OCI-LY7 (cell line): ENCODE results near the gene ALPK3. TPM values are rescaled to one million over a fixed set of nuclear protein-coding genes. Genes with fewer than 3 reads are reported as not detected.

Experiments
- BruUV-seq: library from RNA; stranded (reverse); fragments of 400-500 nt; replicated peaks from 2 replicates; lab custom pipeline; 2021; lab: Mats Ljungman, UMichigan
- CTCF ChIA-PET: fragments of 300-600 bp; sonication (Branson Sonifier 250); formaldehyde crosslinking; loops from one replicate; lab custom pipeline; 2022; ENCODE audit warnings: antibody characterized with exemption; ENCODE audit not compliant: unreplicated experiment; lab: Charles Lee
- POLR2A ChIA-PET: fragments of 300-600 bp; sonication (Branson Sonifier 250); formaldehyde crosslinking; loops from one replicate; lab custom pipeline; 2022; ENCODE audit warnings: antibody characterized with exemption; lab: Charles Lee
- DNase-seq: peaks from one replicate; pipeline ENCODE4 v3.0.0-alpha.2; 2015; ENCODE audit warnings: low spot score
- H2AFZ ChIP-seq: fragments of 200-600 bp; sonication (generic), shearing (Covaris generic); 2 replicates; pipeline ENCODE4 v1.6.1; 2014; ENCODE audit warnings: mild to moderate bottlenecking, antibody characterized with exemption, low read length, moderate library complexity
- H3K27ac ChIP-seq: fragments of 200-600 bp; sonication (generic); 2 replicates; pipeline ENCODE4 v1.5.1; 2014; ENCODE audit warnings: mixed run types, low read depth, mild to moderate bottlenecking, moderate library complexity, low read length, inconsistent platforms; ENCODE audit not compliant: poor library complexity, severe bottlenecking
- H3K36me3 ChIP-seq: fragments of 200-600 bp; sonication (generic); 2 replicates; pipeline ENCODE4 v1.6.1; 2014; ENCODE audit warnings: mild to moderate bottlenecking, antibody characterized with exemption, low read length, moderate library complexity, mixed read lengths; ENCODE audit not compliant: insufficient read depth
- H3K4me1 ChIP-seq: fragments of 200-600 bp; sonication (generic); 2 replicates; pipeline ENCODE4 v1.5.1; 2014; ENCODE audit warnings: mild to moderate bottlenecking, low read length; ENCODE audit not compliant: insufficient read depth, poor library complexity, severe bottlenecking
- H3K4me2 ChIP-seq: fragments of 200-600 bp; sonication (generic); 2 replicates; pipeline ENCODE4 v1.6.1; 2014; ENCODE audit warnings: mild to moderate bottlenecking, low read length
- H3K4me3 ChIP-seq: fragments of 200-600 bp; sonication (generic); 2 replicates; pipeline ENCODE4 v1.5.1; 2014; ENCODE audit warnings: mild to moderate bottlenecking, low read depth, low read length; ENCODE audit not compliant: poor library complexity, severe bottlenecking
- H3K79me2 ChIP-seq: fragments of 200-600 bp; sonication (generic); 2 replicates; pipeline ENCODE4 v1.6.1; 2016; ENCODE audit warnings: low read depth, mild to moderate bottlenecking, low read length, moderate library complexity, mixed read lengths; ENCODE audit not compliant: insufficient read depth
- H3K9me2 ChIP-seq: fragments of 200-600 bp; sonication (generic); 2 replicates; pipeline ENCODE4 v1.6.1; 2016; ENCODE audit warnings: mild to moderate bottlenecking, low read length, mixed read lengths; ENCODE audit not compliant: insufficient read depth
- H3K9me3 ChIP-seq: fragments of 200-600 bp; sonication (generic); 2 replicates; pipeline ENCODE4 v1.6.1; 2014; ENCODE audit warnings: mild to moderate bottlenecking, mixed run types, low read length, mixed read lengths
- H4K20me1 ChIP-seq: fragments of 200-600 bp; sonication (generic); 2 replicates; pipeline ENCODE4 v1.6.1; 2014; ENCODE audit warnings: mild to moderate bottlenecking, antibody characterized with exemption, low read length, moderate library complexity, mixed read lengths; ENCODE audit not compliant: insufficient read depth
- CTCF ChIP-seq: fragments of 200-600 bp; sonication (generic); conservative IDR thresholded peaks from 2 replicates; pipeline ENCODE4 v1.5.1; 2014; ENCODE audit warnings: mild to moderate bottlenecking, antibody characterized with exemption, low read length, moderate library complexity, mixed read lengths
- EZH2phosphoT487 ChIP-seq: fragments of 200-600 bp; sonication (generic); IDR thresholded peaks from 2 replicates; pipeline ENCODE4 v1.6.1; 2018; ENCODE audit warnings: low read depth, borderline replicate concordance, mild to moderate bottlenecking, mixed run types, antibody characterized with exemption, low read length, moderate library complexity, mixed read lengths
- intact Hi-C: fragments of 100-400 bp; cut with micrococcal nuclease; formaldehyde crosslinking; loops from one replicate; pipeline ENCODE4 v1.10.0; 2022; ENCODE audit not compliant: unreplicated experiment
- total RNA-seq, 2 experiments: library from RNA; depleted of rRNA in 1 of 2; stranded (reverse); fragments of >200 nt in 1 of 2; shearing (Covaris generic) in 1 of 2; gene quantifications; 2 replicates each; pipeline ENCODE4 v1.2.3, GENCODE V29; 2014 to 2022

ALPK3 gene
- total RNA-seq, 2 experiments from 2014 or later = 0.16 to 0.23 TPM

GRCh38 chr15:84847382-84847781, 30.2 kb downstream of the ALPK3 start:
- Histone ChIP-seq H3K4me3 (no peak overlapping the region), H3K36me3 (no peaks in the 10 kb centered on the region), H3K27ac (no peak overlapping the region), H4K20me1 (no peaks in the 10 kb centered on the region), H3K9me3 (peaks cover 11% of the 10 kb centered on the region; the same call in 1 of the 2 replicates), H2AFZ (no peak overlapping the region), H3K9me2 (no peaks in the 10 kb centered on the region), H3K4me2 (no peak overlapping the region), H3K79me2 (no peaks in the 10 kb centered on the region), H3K4me1 (no peaks in the 10 kb centered on the region)
- intact Hi-C loops = loop anchor here (10.0 kb wide), 1 partner anchor 317 kb away; no protein-coding TSS in a partner anchor
- no TSS peak for BruUV-seq
- DNase-seq = no peak
- ChIA-PET CTCF (no interaction called here), POLR2A (interaction anchor here (0.6 kb wide), 2 partner anchors 147 to 193 kb away, joined by 3 read pairs; no protein-coding TSS in a partner anchor)
- TF ChIP-seq CTCF (no peak), EZH2phosphoT487 (no peak)

- CTCF ChIA-PET = interaction anchor here (0.6 kb wide), 1 partner anchor 39 kb away, joined by 3 read pairs; no protein-coding TSS in a partner anchor
- H3K4me1 ChIP-seq = no peaks in the 10 kb centered on the region
- peaks cover 6% of the 10 kb centered on the region; the same call in 1 of the 2 replicates for H3K9me3 ChIP-seq
- no peak overlapping the region for H2AFZ ChIP-seq
- TF ChIP-seq EZH2phosphoT487 (no peak), CTCF (no peak)
- BruUV-seq = no TSS peak
- H3K36me3 ChIP-seq = no peaks in the 10 kb centered on the region
- no peaks in the 10 kb centered on the region for H3K79me2 ChIP-seq
- H3K4me2 ChIP-seq = no peak overlapping the region
- intact Hi-C loops = no loop called here
- no peaks in the 10 kb centered on the region for H3K9me2 ChIP-seq
- no peaks in the 10 kb centered on the region for H4K20me1 ChIP-seq
- POLR2A ChIA-PET = interaction anchor here (0.6 kb wide), 1 partner anchor 76 kb away, joined by 4 read pairs; no protein-coding TSS in a partner anchor
- DNase-seq = no peak
- H3K27ac ChIP-seq = no peak overlapping the region
- no peak overlapping the region for H3K4me3 ChIP-seq
Observed at GRCh38 chr15:84852212-84852611, 35.1 kb downstream of the ALPK3 start.

GRCh38 chr15:84855136-84855535, 38.0 kb downstream of the ALPK3 start:
- TF ChIP-seq EZH2phosphoT487 = no peak
- no peak for TF ChIP-seq CTCF
- H3K4me2 ChIP-seq = no peak overlapping the region
- no peak for DNase-seq
- no peak overlapping the region for H3K4me3 ChIP-seq
- intact Hi-C loops = no loop called here
- H3K9me2 ChIP-seq = no peaks in the 10 kb centered on the region
- H3K27ac ChIP-seq = no peak overlapping the region
- H3K36me3 ChIP-seq = no peaks in the 10 kb centered on the region
- no peaks in the 10 kb centered on the region for H3K4me1 ChIP-seq
- no peak overlapping the region for H2AFZ ChIP-seq
- POLR2A ChIA-PET = no interaction called here
- H4K20me1 ChIP-seq = no peaks in the 10 kb centered on the region
- BruUV-seq = no TSS peak
- H3K9me3 ChIP-seq = no peaks in the 10 kb centered on the region
- H3K79me2 ChIP-seq = no peaks in the 10 kb centered on the region
- CTCF ChIA-PET = no interaction called here
